Effector memory CD8-positive, alpha-beta T cell (primary cell): ENCODE measurements around the gene STARD5.
"Not testable (repeated sequence)": the region's sequence is repeated elsewhere in the genome, so short reads cannot be mapped to it uniquely, and the experiment has no call there.

Experiments
- ATAC-seq: fragments of 150-1000 bp; cut with Tn5 transposase; replicated peaks from 2 replicates; pipeline ENCODE4 v1.10.0; 2021; ENCODE audit warnings: mild to moderate bottlenecking, moderate library complexity
- DNase-seq, 3 experiments: peaks; one replicate each; pipeline ENCODE4 v3.0.0; 2021
- H3K27ac Mint-ChIP-seq, 2 donors: one replicate each; pipeline ENCODE4 v1.8.0; 2022; ENCODE audit warnings: mild to moderate bottlenecking in 2 of 2, mixed read lengths in 2 of 2, moderate library complexity in 2 of 2
- H3K27me3 Mint-ChIP-seq, 2 donors: one replicate each; pipeline ENCODE4 v1.8.0; 2022; ENCODE audit warnings: mixed read lengths in 2 of 2
- H3K36me3 Mint-ChIP-seq: one replicate; pipeline ENCODE4 v1.8.0; 2022; ENCODE audit warnings: mild to moderate bottlenecking, moderate library complexity, mixed read lengths; ENCODE audit not compliant: insufficient read depth
- H3K4me1 Mint-ChIP-seq, 2 donors: one replicate each; pipeline ENCODE4 v1.8.0; 2022; ENCODE audit warnings: low read depth in 2 of 2, mixed read lengths in 2 of 2
- H3K4me3 Mint-ChIP-seq, 2 donors: one replicate each; pipeline ENCODE4 v1.8.0; 2022; ENCODE audit warnings: mild to moderate bottlenecking in 2 of 2, mixed read lengths in 2 of 2, moderate library complexity in 2 of 2
- H3K9me3 Mint-ChIP-seq, 2 donors: one replicate each; pipeline ENCODE4 v1.8.0; 2022; ENCODE audit warnings: mixed read lengths in 2 of 2

Gene STARD5

GRCh38 chr15:81333363-81333762 is 9.4 kb upstream of the STARD5 start:
- peaks cover 0 to 4% of the 10 kb centered on the region in 2 donors for H3K4me1 Mint-ChIP-seq
- H3K9me3 Mint-ChIP-seq: no peaks in the 10 kb centered on the region
- no peaks in the 10 kb centered on the region for H3K36me3 Mint-ChIP-seq
- H3K27me3 Mint-ChIP-seq: no peaks in the 10 kb centered on the region
- H3K4me3 Mint-ChIP-seq: no peak overlapping the region
- DNase-seq (no peak), ATAC-seq (no peak)
- no peak overlapping the region for H3K27ac Mint-ChIP-seq

- no peaks in the 10 kb centered on the region for H3K36me3 Mint-ChIP-seq
- H3K4me3 Mint-ChIP-seq: no peak overlapping the region
- H3K4me1 Mint-ChIP-seq: peaks cover 0 to 4% of the 10 kb centered on the region in 2 donors
- H3K27ac Mint-ChIP-seq: no peak overlapping the region
- no peaks in the 10 kb centered on the region for H3K9me3 Mint-ChIP-seq
- DNase-seq: no peak
- no peak for ATAC-seq
- H3K27me3 Mint-ChIP-seq: no peaks in the 10 kb centered on the region
Observed at GRCh38 chr15:81332326-81332725, 8.4 kb upstream of the STARD5 start.

GRCh38 chr15:81331600-81331999 is 7.7 kb upstream of the STARD5 start:
- H3K4me1 Mint-ChIP-seq: peaks cover 0 to 3% of the 10 kb centered on the region in 2 donors
- no peaks in the 10 kb centered on the region for H3K9me3 Mint-ChIP-seq
- no peak overlapping the region for H3K4me3 Mint-ChIP-seq
- no peaks in the 10 kb centered on the region for H3K27me3 Mint-ChIP-seq
- H3K27ac Mint-ChIP-seq: no peak overlapping the region
- no peaks in the 10 kb centered on the region for H3K36me3 Mint-ChIP-seq
- DNase-seq (no peak), ATAC-seq (no peak)

- not testable (repeated sequence) for ATAC-seq, H3K27me3 Mint-ChIP-seq, H3K36me3 Mint-ChIP-seq, H3K27ac Mint-ChIP-seq, H3K9me3 Mint-ChIP-seq, H3K4me1 Mint-ChIP-seq, DNase-seq, H3K4me3 Mint-ChIP-seq
Observed at GRCh38 chr15:81331141-81331540, 7.2 kb upstream of the STARD5 start.

- no peak overlapping the region for H3K27ac Mint-ChIP-seq
- H3K4me3 Mint-ChIP-seq: no peak overlapping the region
- H3K4me1 Mint-ChIP-seq: no peaks in the 10 kb centered on the region
- no peaks in the 10 kb centered on the region for H3K27me3 Mint-ChIP-seq
- ATAC-seq (no peak), DNase-seq (no peak)
- H3K9me3 Mint-ChIP-seq: no peaks in the 10 kb centered on the region
- H3K36me3 Mint-ChIP-seq: no peaks in the 10 kb centered on the region
Observed at GRCh38 chr15:81330366-81331090, 6.6 kb upstream of the STARD5 start.

GRCh38 chr15:81329446-81329845 is 5.5 kb upstream of the STARD5 start:
- H3K4me1 Mint-ChIP-seq: peaks cover 4 to 8% of the 10 kb centered on the region in 2 donors
- DNase-seq: no peak
- no peaks in the 10 kb centered on the region for H3K27me3 Mint-ChIP-seq
- no peaks in the 10 kb centered on the region for H3K9me3 Mint-ChIP-seq
- no peak for ATAC-seq
- H3K27ac Mint-ChIP-seq: no peak overlapping the region
- H3K36me3 Mint-ChIP-seq: peaks cover under 1% of the 10 kb centered on the region
- H3K4me3 Mint-ChIP-seq: no peak overlapping the region

- ATAC-seq: no peak
- H3K4me3 Mint-ChIP-seq: no peak overlapping the region
- no peaks in the 10 kb centered on the region for H3K27me3 Mint-ChIP-seq
- H3K4me1 Mint-ChIP-seq: peaks cover 16 to 20% of the 10 kb centered on the region in 2 donors
- no peak for DNase-seq
- H3K27ac Mint-ChIP-seq: no peak overlapping the region
- no peaks in the 10 kb centered on the region for H3K9me3 Mint-ChIP-seq
- H3K36me3 Mint-ChIP-seq: peaks cover 5% of the 10 kb centered on the region
Observed at GRCh38 chr15:81327516-81327915, 3.6 kb upstream of the STARD5 start.

- no peak overlapping the region for H3K4me3 Mint-ChIP-seq
- DNase-seq: no peak
Observed at GRCh38 chr15:81326466-81327212, 2.7 kb upstream of the STARD5 start.

GRCh38 chr15:81323559-81323943 is 390 bp downstream of the STARD5 start:
- Mint-ChIP-seq H3K36me3 (peaks cover 5% of the 10 kb centered on the region), H3K4me1 (peaks cover 18 to 20% of the 10 kb centered on the region in 2 donors), H3K4me3 (peak overlapping the region; percentile 89), H3K27me3 (no peaks in the 10 kb centered on the region), H3K9me3 (no peaks in the 10 kb centered on the region), H3K27ac (peak overlapping the region; percentile 45 to 88)
- DNase-seq: no peak
- no peak for ATAC-seq

More at GRCh38 chr15:81326466-81327212, 2.7 kb upstream of the STARD5 start:
- Mint-ChIP-seq H3K36me3 (peaks cover 5% of the 10 kb centered on the region), H3K27ac (no peak overlapping the region), H3K4me1 (peaks cover 18 to 20% of the 10 kb centered on the region in 2 donors), H3K27me3 (no peaks in the 10 kb centered on the region), H3K9me3 (no peaks in the 10 kb centered on the region)
- no peak for ATAC-seq

- H3K36me3 Mint-ChIP-seq: peaks cover 5% of the 10 kb centered on the region
- DNase-seq (no peak), ATAC-seq (no peak)
- H3K27ac Mint-ChIP-seq: no peak overlapping the region
- H3K9me3 Mint-ChIP-seq: no peaks in the 10 kb centered on the region
- peak overlapping the region; percentile 8 to 38 for H3K4me3 Mint-ChIP-seq
- H3K4me1 Mint-ChIP-seq: peaks cover 18 to 20% of the 10 kb centered on the region in 2 donors
- no peaks in the 10 kb centered on the region for H3K27me3 Mint-ChIP-seq
Observed at GRCh38 chr15:81322676-81323253, 1.2 kb downstream of the STARD5 start.

GRCh38 chr15:81321667-81322066 is 2.3 kb downstream of the STARD5 start:
- H3K36me3 Mint-ChIP-seq: peaks cover 5% of the 10 kb centered on the region
- DNase-seq (no peak), ATAC-seq (no peak)
- H3K4me1 Mint-ChIP-seq: peaks cover 18 to 24% of the 10 kb centered on the region in 2 donors
- no peaks in the 10 kb centered on the region for H3K27me3 Mint-ChIP-seq
- H3K9me3 Mint-ChIP-seq: no peaks in the 10 kb centered on the region
- no peak overlapping the region for H3K27ac Mint-ChIP-seq
- no peak overlapping the region for H3K4me3 Mint-ChIP-seq

- ATAC-seq (no peak), DNase-seq (no peak)
- Mint-ChIP-seq H3K27ac (peak overlapping the region; percentile 29 to 60), H3K27me3 (no peaks in the 10 kb centered on the region), H3K4me3 (no peak overlapping the region), H3K4me1 (peaks cover 27 to 29% of the 10 kb centered on the region in 2 donors), H3K9me3 (no peaks in the 10 kb centered on the region), H3K36me3 (peaks cover 14% of the 10 kb centered on the region)
Observed at GRCh38 chr15:81317642-81318017, 6.3 kb downstream of the STARD5 start.

GRCh38 chr15:81316267-81316666 is 7.7 kb downstream of the STARD5 start:
- Mint-ChIP-seq H3K27me3 (no peaks in the 10 kb centered on the region), H3K36me3 (peaks cover 24% of the 10 kb centered on the region), H3K4me3 (peak overlapping the region; percentile 1 to 49), H3K4me1 (peaks cover 34 to 42% of the 10 kb centered on the region in 2 donors), H3K9me3 (no peaks in the 10 kb centered on the region), H3K27ac (peak overlapping the region; percentile 78 to 88)
- no peak for DNase-seq
- ATAC-seq: no peak
